ENCODE results near the gene UBL5. TPM values are rescaled to one million over a fixed set of nuclear protein-coding genes. Genes with fewer than 3 reads are reported as not detected.
A peak's percentile ranks its signal among the peaks of the same experiment; 100 is the strongest.

The UBL5 gene
- total and polyA plus RNA-seq, 10 of the 15 experiments (the other 5 are each of a cell fraction or from before 2014, with no cell fraction given): 297 to 897 (median 711) TPM

GRCh38 chr19:9818734-9819595 is 8.8 kb upstream of the UBL5 start, which contains the start of gene FBXL12:
TSS of gene FBXL12 (minus strand) at chr19:9819079. CDS start at chr19:9818813, 266 bp downstream.
- SMC1A ChIA-PET (ENCODE audit: uncharacterized antibody, unreplicated experiment): interaction anchor here (0.6 kb wide), 1 partner anchor 684 kb away, joined by 3 read pairs; no protein-coding TSS in a partner anchor
- TF ChIP-seq MTA3 (IDR thresholded peaks at IDR 0.05; ENCODE audit: borderline replicate concordance, low read length) (no peak), MEF2A (IDR thresholded peaks at IDR 0.05; ENCODE audit: insufficient read depth, low read depth, low read length) (no peak), ZBTB11 (CRISPR knock-in tag; IDR thresholded peaks at IDR 0.05) (no peak), CEBPZ (IDR thresholded peaks at IDR 0.05; ENCODE audit: low read depth, low read length) (no peak), STAT1 (conservative IDR thresholded peaks at IDR 0.05) (no peak; the same call in 1 of the 2 replicates), NBN (IDR thresholded peaks at IDR 0.05) (peak; percentile 88), GABPA (IDR thresholded peaks at IDR 0.05; ENCODE audit: low read depth) (peak; percentile 92), E4F1 (IDR thresholded peaks at IDR 0.05; ENCODE audit: borderline replicate concordance, partially characterized antibody) (peak; percentile 30), IRF5 (IDR thresholded peaks at IDR 0.05; ENCODE audit: borderline replicate concordance) (no peak), RAD51 (IDR thresholded peaks at IDR 0.05) (no peak), EZH2 (IDR thresholded peaks at IDR 0.05; ENCODE audit: borderline replicate concordance, control insufficient read depth, low read depth, low read length) (no peak)

More at GRCh38 chr19:9818734-9819595, 8.8 kb upstream of the UBL5 start, which contains the start of gene FBXL12:
- FAIRE-seq (peak; percentile 81), ATAC-seq (peak; percentile 93), DNase-seq (ENCODE audit: low read depth, low spot score) (peak; percentile 93)
- intact Hi-C loops (cut with micrococcal nuclease; ENCODE audit: unreplicated experiment): no loop called here
- ChIA-PET RAD21 (ENCODE audit: unreplicated experiment) (interaction anchor here (0.7 to 0.9 kb wide), 2 partner anchors 50 to 762 kb away, joined by 3 to 5 read pairs; partner anchors contain the start of gene ZNF846), CTCF (interaction anchor here (1.3 kb wide), 1 partner anchor 13 kb away, joined by 3 read pairs; no protein-coding TSS in a partner anchor), POLR2A (interaction anchor here (0.5 to 1.2 kb wide), 3 partner anchors 10 to 380 kb away, joined by 3 to 6 read pairs (median 5); no protein-coding TSS in a partner anchor)
- under 1% methylated on average over 47 of the region's 82 CpGs for WGBS (ENCODE audit: insufficient coverage, insufficient replicate concordance, low lambda C conversion rate, missing lambda C conversion rate)
- Histone ChIP-seq H3K79me2 (ENCODE audit: control insufficient read depth, insufficient read depth, low read length) (peaks cover 20% of the 10 kb centered on the region), H3K4me3 (peak within 1 kb of the TSS; percentile 97), H2AFZ (ENCODE audit: control insufficient read depth, low read depth, low read length) (peak within 1 kb of the TSS; percentile 95), H3K9me3 (replicated peaks; ENCODE audit: control insufficient read depth, insufficient read depth, low read length) (peaks cover 9% of the 10 kb centered on the region), H3K4me2 (ENCODE audit: control insufficient read depth, insufficient read depth) (peak within 1 kb of the TSS; percentile 84), H3K36me3 (ENCODE audit: control insufficient read depth in 2 of 2, insufficient read depth in 2 of 2, low read length in 1 of 2) (peaks cover 0 to 4% of the 10 kb centered on the region in 2 experiments; a peak in 1 of 4 replicates), H3K27me3 (replicated peaks in 1 of 2; ENCODE audit: control insufficient read depth in 2 of 2, insufficient read depth in 2 of 2, low read length in 1 of 2) (no peaks in the 10 kb centered on the region), H3K9ac (ENCODE audit: control insufficient read depth, insufficient read depth, low read length) (peak within 1 kb of the TSS; percentile 95), H4K20me1 (ENCODE audit: control insufficient read depth, insufficient read depth) (no peaks in the 10 kb centered on the region), H3K4me1 (ENCODE audit: control insufficient read depth, insufficient read depth, low read length) (peaks cover 3% of the 10 kb centered on the region), H3K27ac (ENCODE audit: control insufficient read depth, insufficient read depth) (peak within 1 kb of the TSS; percentile 98)
- in situ Hi-C loops (cut with MboI): no loop called here
- BruUV-seq (replicated peaks): no TSS peak

Data from GM12878 (cell line).